HepG2 (cell line): ENCODE measurements around the gene ASTN1. TPM values are rescaled to one million over a fixed set of nuclear protein-coding genes. Genes with fewer than 3 reads are reported as not detected.

Source experiments
- ATAC-seq: fragments of 200-7000 bp; cut with Tn5 transposase; 3 replicates; pipeline ENCODE4 v1.9.1; 2020; ENCODE audit warnings: mild to moderate bottlenecking, moderate library complexity
- BruUV-seq: library from RNA; stranded (reverse); fragments of 400-500 nt; replicated peaks from 2 replicates; lab custom pipeline; 2021; lab: Mats Ljungman, UMichigan
- CTCF ChIA-PET: fragments of 300-600 bp; formaldehyde crosslinking; extraction: SDS; loops from one replicate; lab custom pipeline; 2021; ENCODE audit warnings: low total read pairs, inconsistent platforms, low intra/inter-chr PET ratio; lab: Yijun Ruan, JAX
- POLR2A ChIA-PET: fragments of 350-600 bp; sonication (Branson Sonifier 250); formaldehyde crosslinking; loops from one replicate; lab custom pipeline; 2020; ENCODE audit warnings: antibody characterized with exemption, inconsistent platforms; lab: Yijun Ruan, JAX
- DNase-seq: peaks from one replicate; pipeline ENCODE4 v3.0.0-alpha.2; 2015; ENCODE audit warnings: low spot score
- FAIRE-seq: peaks from 3 replicates; lab custom pipeline; 2011; peaks lifted over from hg19 to GRCh38; lab: Jason Lieb, UNC
- H2AFZ ChIP-seq: one replicate; pipeline ENCODE4 v1.6.1; 2011; ENCODE audit warnings: low read length, inconsistent platforms
- H3K27ac ChIP-seq: fragments of 300-600 bp; 3 replicates; pipeline ENCODE4 v1.8.0; 2011; ENCODE audit warnings: mixed run types, mild to moderate bottlenecking, mixed read lengths, low read length, inconsistent platforms; ENCODE audit not compliant: insufficient read depth; ENCODE audit errors: extremely low read length
- H3K27me3 ChIP-seq, 2 experiments: fragments of 200-600 bp in 1 of 2; 2 replicates in 1 of 2; 3 replicates in 1 of 2; pipeline versions ENCODE4 v1.6.0 to v1.8.0; 2011; ENCODE audit warnings: low read length in 2 of 2, mild to moderate bottlenecking in 2 of 2, moderate library complexity in 2 of 2, inconsistent platforms in 1 of 2; ENCODE audit not compliant: insufficient read depth in 2 of 2, control insufficient read depth in 1 of 2
- H3K36me3 ChIP-seq, 2 experiments: fragments of 200-600 bp in 1 of 2; replicated peaks in 1 of 2; 2 replicates in 1 of 2; 3 replicates in 1 of 2; pipeline versions ENCODE4 v1.5.1 to v1.8.0; 2011; ENCODE audit warnings: low read length in 2 of 2, inconsistent platforms in 1 of 2; ENCODE audit not compliant: insufficient read depth in 2 of 2, control insufficient read depth in 1 of 2
- H3K4me1 ChIP-seq: 2 replicates; pipeline ENCODE4 v1.5.1; 2012; ENCODE audit warnings: low read length, inconsistent platforms; ENCODE audit not compliant: insufficient read depth
- H3K4me2 ChIP-seq: 2 replicates; pipeline ENCODE4 v1.6.0; 2011; ENCODE audit warnings: low read depth, low read length, inconsistent platforms
- H3K4me3 ChIP-seq, 3 experiments: fragments of 200-600 bp in 1 of 3; sonication (generic), shearing (Covaris generic) in 1 of 3; replicated peaks in 1 of 3; 2 replicates each; pipeline ENCODE4 v1.5.1; 2011 to 2016; ENCODE audit warnings: low read length in 3 of 3, inconsistent platforms in 2 of 3, low read depth in 2 of 3, mild to moderate bottlenecking in 2 of 3, control low read depth in 1 of 3, mixed read lengths in 1 of 3; ENCODE audit not compliant: insufficient read depth in 1 of 3
- H3K79me2 ChIP-seq: one replicate; pipeline ENCODE4 v1.6.1; 2011; ENCODE audit warnings: low read length, inconsistent platforms; ENCODE audit not compliant: insufficient read depth
- H3K9ac ChIP-seq: 2 replicates; pipeline ENCODE4 v1.6.0; 2011; ENCODE audit warnings: mild to moderate bottlenecking, low read depth, low read length, inconsistent platforms; ENCODE audit not compliant: insufficient read depth
- H3K9me3 ChIP-seq: 2 replicates; pipeline ENCODE4 v1.5.1; 2012; ENCODE audit warnings: mild to moderate bottlenecking, low read length
- H4K20me1 ChIP-seq: 2 replicates; pipeline ENCODE4 v1.6.0; 2011; ENCODE audit warnings: inconsistent platforms, mild to moderate bottlenecking, low read length, moderate library complexity; ENCODE audit not compliant: insufficient read depth
- CSRNP2 ChIP-seq: sonication (generic); formaldehyde crosslinking; conservative IDR thresholded peaks from 2 replicates; pipeline ENCODE4 v1.8.0; 2022; ENCODE audit warnings: low read depth, missing genetic modification reagents
- DMTF1 ChIP-seq: sonication (generic); formaldehyde crosslinking; IDR thresholded peaks from 2 replicates; pipeline ENCODE4 v1.4.0; 2020; ENCODE audit warnings: mild to moderate bottlenecking, missing genetic modification reagents
- FOXA1 ChIP-seq, 2 experiments: fragments of 450-650 bp in 1 of 2; sonication (generic) in 1 of 2; formaldehyde crosslinking in 1 of 2; IDR thresholded peaks; 2 replicates each; pipeline versions ENCODE4 v1.4.0 to v1.6.1; 2016 to 2020; ENCODE audit warnings: missing genetic modification reagents in 1 of 2
- HCFC1 ChIP-seq: fragments of 150-350 bp; IDR thresholded peaks from 2 replicates; pipeline ENCODE4 v1.6.1; 2014; ENCODE audit warnings: low read depth, low read length
- MYC ChIP-seq: sonication (generic); formaldehyde crosslinking; IDR thresholded peaks from 2 replicates; pipeline ENCODE4 v1.9.0; 2021; ENCODE audit warnings: missing genetic modification reagents, borderline replicate concordance
- NR0B2 ChIP-seq: sonication (generic); formaldehyde crosslinking; IDR thresholded peaks from 2 replicates; pipeline ENCODE4 v1.4.0; 2020; ENCODE audit warnings: mild to moderate bottlenecking, missing genetic modification reagents
- PTBP1 ChIP-seq: fragments of 200-400 bp; formaldehyde crosslinking; IDR thresholded peaks from 2 replicates; pipeline ENCODE4 v1.6.1; 2018; ENCODE audit warnings: low read length, low read depth; ENCODE audit not compliant: poor library complexity, severe bottlenecking
- RBAK ChIP-seq: sonication (generic); formaldehyde crosslinking; IDR thresholded peaks from 2 replicates; pipeline ENCODE4 v1.5.1; 2020; ENCODE audit warnings: mild to moderate bottlenecking, missing genetic modification reagents
- SAFB2 ChIP-seq: sonication (generic); formaldehyde crosslinking; IDR thresholded peaks from 2 replicates; pipeline ENCODE4 v1.5.1; 2020; ENCODE audit warnings: missing genetic modification reagents, low read depth, mild to moderate bottlenecking, borderline replicate concordance
- TCF12 ChIP-seq, 2 experiments: fragments of 450-650 bp in 1 of 2; sonication (generic) in 1 of 2; formaldehyde crosslinking in 1 of 2; IDR thresholded peaks; 2 replicates each; pipeline versions ENCODE4 v1.6.1 to v1.8.0; 2017 to 2022; ENCODE audit warnings: antibody characterized with exemption in 1 of 2, mild to moderate bottlenecking in 1 of 2, missing genetic modification reagents in 1 of 2, moderate library complexity in 1 of 2
- TFDP1 ChIP-seq: IDR thresholded peaks from 2 replicates; pipeline ENCODE4 v1.6.1; 2016; ENCODE audit warnings: missing compliant biosample characterization, missing genetic modification reagents, borderline replicate concordance
- ZEB1 ChIP-seq: IDR thresholded peaks from 2 replicates; pipeline ENCODE4 v1.6.1; 2012; ENCODE audit warnings: mild to moderate bottlenecking, low read depth, inconsistent platforms; ENCODE audit not compliant: insufficient replicate concordance
- ZNF253 ChIP-seq: sonication (generic); formaldehyde crosslinking; IDR thresholded peaks from 2 replicates; pipeline ENCODE4 v1.8.0; 2022; ENCODE audit warnings: mild to moderate bottlenecking, missing genetic modification reagents, borderline replicate concordance
- ZNF451 ChIP-seq: sonication (generic); formaldehyde crosslinking; IDR thresholded peaks from 2 replicates; pipeline ENCODE4 v1.5.0; 2020; ENCODE audit warnings: mild to moderate bottlenecking, missing genetic modification reagents
- WGBS: methylation state at CpG from one replicate; pipeline ENCODE4 v1.1.6; 2017; ENCODE audit warnings: low lambda C conversion rate; 5-methylcytosine and 5-hydroxymethylcytosine counted together
- in situ Hi-C: cut with HindIII; loops from 2 replicates; pipeline ENCODE4 v1.10.0; 2017; ENCODE audit warnings: low pct_unique_long_range_greater_than_20kb; ENCODE audit not compliant: extremely low pct_ligation_motif_present
- intact Hi-C: fragments of 100-400 bp; cut with micrococcal nuclease; formaldehyde crosslinking; loops from one replicate; pipeline ENCODE4 v1.10.0; 2022; ENCODE audit not compliant: unreplicated experiment
- polyA plus RNA-seq, 8 experiments: library from polyadenylated mRNA; depleted of rRNA in 3 of 8; stranded (reverse) in 7 of 8; unstranded in 1 of 8; fragments of >200 nt; fragmentation: Illumina TruSeq in 4 of 8; extraction: Trizol in 4 of 8; gene quantifications; 2 replicates each; pipeline versions ENCODE4 v1.2.1 to v1.2.3, GENCODE V29; 2011 to 2016; ENCODE audit warnings: low read depth in 4 of 8, missing spikeins in 1 of 8, mixed read lengths in 1 of 8; ENCODE audit not compliant: insufficient read depth in 1 of 8
- total RNA-seq, 5 experiments: library from RNA; depleted of rRNA; stranded (reverse); fragments of >200 nt; fragmentation: Illumina TruSeq; extraction: Trizol; gene quantifications; 2 replicates each; pipeline ENCODE4 v1.2.3, GENCODE V29; 2016; ENCODE audit warnings: low read depth in 1 of 5

The ASTN1 gene
- total and polyA plus RNA-seq, 2 of the 13 experiments (the other 11 are each of a cell fraction or from before 2014, with no cell fraction given) = not detected

GRCh38 chr1:176950736-176951324 is 213.7 kb downstream of the ASTN1 start:
- CTCF ChIA-PET = no interaction called here
- no peak overlapping the region for H3K27ac ChIP-seq
- H3K79me2 ChIP-seq = no peaks in the 10 kb centered on the region
- no peaks in the 10 kb centered on the region; a peak in 1 of 5 replicates for H3K27me3 ChIP-seq
- H3K9me3 ChIP-seq = no peaks in the 10 kb centered on the region
- no peak for DNase-seq
- H3K4me2 ChIP-seq = no peak overlapping the region
- H4K20me1 ChIP-seq = no peaks in the 10 kb centered on the region
- POLR2A ChIA-PET = no interaction called here
- no peak overlapping the region for H2AFZ ChIP-seq
- no peaks in the 10 kb centered on the region for H3K4me1 ChIP-seq
- H3K36me3 ChIP-seq = no peaks in the 10 kb centered on the region
- no peak overlapping the region for H3K4me3 ChIP-seq
- no peak overlapping the region for H3K9ac ChIP-seq
- BruUV-seq = no TSS peak
- WGBS = 0% methylated on average over 1 of the region's 2 CpGs
- in situ Hi-C loops = no loop called here
- intact Hi-C loops = no loop called here
- FAIRE-seq = no peak
- no peak for ATAC-seq
- TF ChIP-seq NR0B2 (no peak), DMTF1 (CRISPR knock-in tag) (no peak), PTBP1 (no peak), ZEB1 (no peak), RBAK (no peak), SAFB2 (no peak), ZNF253 (no peak), MYC (CRISPR knock-in tag) (no peak), CSRNP2 (CRISPR knock-in tag) (no peak), FOXA1 (IDR thresholded peaks at IDR 0.05) (no peak), FOXA1 (CRISPR knock-in tag; IDR thresholded peaks at IDR 0.05) (no peak), HCFC1 (no peak), TFDP1 (CRISPR knock-in tag) (no peak), ZNF451 (CRISPR knock-in tag) (no peak), TCF12 (IDR thresholded peaks at IDR 0.05) (no peak), TCF12 (CRISPR knock-in tag; IDR thresholded peaks at IDR 0.05) (no peak)
